Kasumi-1 (cell line): Measurements from ENCODE around the gene ACOT7.

Source experiments
- DNase-seq, 2 experiments: peaks; one replicate each; lab custom pipeline; 2025; lab: John Stamatoyannopoulos, UW

Gene ACOT7

GRCh38 chr1:6285336-6285735 lies 108.2 kb downstream of the ACOT7 start:
- no peak for DNase-seq

DNA sequence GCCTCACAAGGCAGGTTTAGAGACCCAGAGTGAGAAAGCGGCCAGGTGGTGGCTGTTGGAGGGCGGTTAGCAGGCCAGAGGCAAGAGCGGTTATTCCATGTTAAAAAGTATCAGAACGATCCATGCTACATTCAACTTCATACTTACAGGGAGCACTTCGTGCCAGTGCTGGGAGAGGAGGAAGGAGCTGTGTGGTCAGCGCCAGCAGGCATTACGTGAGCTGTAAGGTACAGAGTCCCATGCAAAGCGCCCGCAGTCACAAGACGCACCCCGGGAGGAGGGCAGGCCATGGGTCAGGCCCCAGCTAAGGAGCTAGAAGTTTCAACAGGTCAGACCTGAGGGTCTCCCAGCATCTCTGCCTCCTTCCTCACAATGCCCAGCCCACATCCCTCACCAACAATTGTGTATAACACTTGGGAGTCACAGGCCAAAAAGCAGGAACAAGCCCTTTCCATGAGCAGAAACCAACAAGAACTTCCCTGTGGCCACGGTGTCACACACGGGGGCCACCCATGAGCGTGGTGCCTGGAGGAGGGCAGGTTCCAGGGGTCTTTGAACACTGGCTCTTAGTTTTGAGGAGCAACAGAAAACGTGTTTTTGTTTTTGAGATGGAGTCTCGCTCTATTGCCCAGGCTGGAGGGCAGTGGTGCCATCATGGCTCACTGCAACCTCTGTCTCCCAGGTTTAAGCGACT lies 110.8 kb downstream of the ACOT7 start:
- DNase-seq: no peak

DNA sequence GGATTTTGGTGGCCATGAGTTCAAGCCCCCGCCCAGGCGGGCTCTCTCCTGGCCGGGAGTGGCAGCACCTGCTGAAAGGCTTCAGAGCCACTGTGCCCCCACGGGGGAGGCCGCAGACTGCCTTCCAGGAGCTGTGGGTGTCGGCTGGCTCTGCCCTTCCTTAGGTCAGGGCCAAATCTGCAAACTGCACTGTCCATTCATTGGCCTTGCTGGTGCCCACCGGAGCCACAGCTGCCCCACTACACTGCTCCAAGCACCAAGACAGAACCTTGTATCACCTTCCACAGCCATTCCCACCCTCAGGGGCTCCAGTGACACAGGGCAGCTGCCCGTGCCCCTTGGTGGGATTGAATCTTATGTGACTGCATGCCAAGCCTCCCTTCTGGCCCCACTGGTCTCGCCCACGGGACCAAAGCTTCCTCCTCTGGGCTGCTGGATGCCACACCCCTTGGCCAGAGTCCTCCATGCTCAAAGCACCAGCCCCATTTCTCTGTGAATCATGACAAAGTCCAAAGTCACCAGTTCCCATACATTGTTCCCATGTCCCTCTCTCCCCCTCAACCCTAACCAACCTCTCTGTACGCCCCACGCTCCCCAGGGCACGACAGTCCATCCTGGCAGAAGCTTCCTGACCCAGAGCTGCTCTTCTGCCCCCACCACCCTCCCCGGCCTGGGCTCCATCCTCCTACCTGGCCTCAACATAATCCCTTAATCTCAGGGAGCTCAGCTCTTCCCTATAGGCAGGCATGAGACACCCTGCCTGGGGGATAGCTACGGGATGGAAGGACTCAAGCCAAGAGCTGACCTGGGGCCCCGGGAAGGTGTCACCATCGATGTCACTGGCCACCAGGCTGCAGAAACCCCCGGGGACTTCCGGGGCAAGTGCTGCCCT lies 111.8 kb downstream of the ACOT7 start:
- DNase-seq: no peak

DNA sequence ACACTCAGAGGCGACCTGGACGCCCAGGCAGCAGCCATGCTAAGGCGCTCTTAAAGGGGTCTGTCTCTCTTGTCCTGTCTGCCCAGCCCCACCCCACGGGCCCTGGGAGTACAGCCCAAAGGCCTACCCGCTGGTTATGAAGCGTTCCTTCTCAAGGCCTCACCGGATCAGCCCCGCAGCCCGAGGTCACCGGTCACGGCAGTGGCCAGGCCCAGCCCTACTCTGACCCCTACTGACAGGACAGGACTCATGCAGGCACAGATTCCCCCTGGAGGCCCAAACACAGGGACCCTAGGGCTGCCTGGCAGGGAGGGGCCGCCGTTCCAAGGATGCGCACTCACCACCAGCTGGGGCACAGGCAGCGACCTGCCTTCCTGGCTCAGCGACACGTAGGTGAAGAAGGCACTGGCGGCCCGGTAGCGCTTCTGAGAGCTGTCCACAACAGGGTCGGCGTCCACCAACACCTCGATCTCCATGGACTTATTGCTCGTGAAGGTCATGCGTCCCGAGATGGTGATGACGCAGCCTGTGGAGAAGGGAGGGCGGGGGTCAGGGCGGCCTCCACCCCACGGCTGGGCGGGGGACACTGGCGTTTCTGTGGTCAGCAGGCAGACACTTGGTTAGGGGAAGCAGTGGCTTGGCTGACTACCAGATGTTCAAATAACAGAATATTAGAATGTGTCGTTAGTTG lies 112.7 kb downstream of the ACOT7 start:
- DNase-seq: no peak

DNA sequence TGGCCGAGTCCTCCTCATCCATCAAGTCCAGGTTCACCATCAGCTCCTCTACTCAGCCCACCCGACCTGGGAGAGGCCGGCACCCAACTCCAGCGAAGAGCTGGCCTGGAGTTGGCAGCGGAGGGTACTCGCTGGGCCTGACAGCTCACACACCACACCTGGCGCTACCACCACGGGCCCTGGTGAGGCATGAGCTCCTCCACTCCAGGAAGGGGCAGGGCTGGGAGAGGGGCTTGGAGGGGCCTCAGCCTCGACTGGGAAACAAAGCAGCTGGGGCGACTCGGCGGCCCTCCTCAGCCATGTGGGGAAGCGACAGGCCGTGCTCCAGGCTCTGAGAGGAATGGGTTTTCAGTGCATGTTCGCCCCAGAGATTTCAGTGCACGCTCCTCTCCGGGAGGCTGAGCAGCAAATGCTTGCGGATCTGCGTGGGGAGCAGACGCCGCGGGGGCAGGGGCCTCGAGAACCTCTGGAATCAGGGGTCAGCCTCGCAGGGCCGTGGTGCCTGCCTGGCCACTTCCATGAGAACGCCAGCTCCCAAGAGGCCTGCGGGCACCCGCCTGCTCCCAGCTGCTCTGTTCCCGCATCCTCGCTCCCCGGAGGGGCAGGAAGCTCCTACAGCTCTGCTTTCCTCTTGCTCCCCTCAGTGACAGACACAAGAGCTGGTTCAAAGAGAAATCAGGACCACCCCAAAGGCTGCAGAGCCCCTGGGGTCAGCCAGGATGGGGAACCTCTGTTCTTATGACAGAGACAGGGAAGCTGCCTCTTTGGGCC lies 113.8 kb downstream of the ACOT7 start:
- no peak for DNase-seq

DNA sequence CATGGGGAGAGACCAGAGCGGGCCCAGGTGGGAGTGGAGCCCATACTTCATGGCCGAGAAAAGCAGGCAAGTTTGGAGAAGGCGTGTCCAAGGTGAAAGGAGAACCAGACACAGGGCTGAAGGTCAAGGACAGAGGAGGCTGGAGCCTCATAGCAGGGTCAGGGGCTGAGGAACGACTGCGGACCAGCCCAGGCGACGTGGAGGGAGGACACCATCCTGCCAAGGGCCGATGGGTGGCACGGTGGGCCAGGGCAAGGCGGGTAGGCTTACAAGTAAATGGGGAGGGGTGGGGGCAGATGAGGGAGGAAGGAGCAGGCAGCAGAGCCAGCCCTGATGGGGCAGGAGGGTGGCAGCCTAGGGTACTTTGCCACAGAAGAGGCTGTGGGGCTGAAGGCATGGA lies 114.5 kb downstream of the ACOT7 start:
- no peak for DNase-seq

- DNase-seq: no peak
These were observed 115.3 kb downstream of the ACOT7 start for GRCh38 chr1:6278263-6278662.

DNA sequence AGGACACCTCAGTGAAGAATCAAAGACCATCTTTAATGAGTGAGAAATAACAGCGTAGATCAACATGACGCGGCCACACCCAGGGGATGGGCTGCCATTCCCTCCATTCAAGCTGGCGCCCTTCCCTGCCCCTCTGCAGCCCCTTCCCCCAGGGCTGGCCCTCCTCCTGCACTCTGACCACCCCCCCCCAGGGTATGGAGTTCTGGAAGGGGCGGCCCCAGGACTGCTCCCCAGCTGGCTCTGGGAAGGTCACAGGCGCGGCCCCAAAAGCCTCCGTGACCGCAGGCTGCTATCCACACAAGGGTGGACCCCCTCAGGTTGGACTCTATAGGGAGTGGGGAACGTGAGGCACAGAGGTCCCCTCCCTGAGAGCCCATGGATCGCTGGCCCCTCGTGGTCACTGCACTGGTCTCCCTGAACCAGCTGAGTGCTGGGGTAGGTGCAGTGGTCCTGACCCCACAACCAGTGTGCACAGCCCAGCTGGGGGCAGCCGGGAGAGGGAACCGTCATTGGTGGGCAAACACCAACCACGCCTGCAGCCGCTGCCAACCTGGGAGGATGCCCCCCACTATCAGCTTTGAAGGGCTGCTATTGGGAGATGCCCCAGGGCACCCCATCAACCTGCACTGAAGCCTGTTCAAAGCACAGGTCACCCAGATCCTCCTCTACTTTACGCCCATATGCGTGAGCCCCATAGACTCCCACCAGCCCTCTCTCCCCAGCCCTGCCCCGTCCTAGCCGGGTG lies 116.6 kb downstream of the ACOT7 start:
- DNase-seq: no peak

DNA sequence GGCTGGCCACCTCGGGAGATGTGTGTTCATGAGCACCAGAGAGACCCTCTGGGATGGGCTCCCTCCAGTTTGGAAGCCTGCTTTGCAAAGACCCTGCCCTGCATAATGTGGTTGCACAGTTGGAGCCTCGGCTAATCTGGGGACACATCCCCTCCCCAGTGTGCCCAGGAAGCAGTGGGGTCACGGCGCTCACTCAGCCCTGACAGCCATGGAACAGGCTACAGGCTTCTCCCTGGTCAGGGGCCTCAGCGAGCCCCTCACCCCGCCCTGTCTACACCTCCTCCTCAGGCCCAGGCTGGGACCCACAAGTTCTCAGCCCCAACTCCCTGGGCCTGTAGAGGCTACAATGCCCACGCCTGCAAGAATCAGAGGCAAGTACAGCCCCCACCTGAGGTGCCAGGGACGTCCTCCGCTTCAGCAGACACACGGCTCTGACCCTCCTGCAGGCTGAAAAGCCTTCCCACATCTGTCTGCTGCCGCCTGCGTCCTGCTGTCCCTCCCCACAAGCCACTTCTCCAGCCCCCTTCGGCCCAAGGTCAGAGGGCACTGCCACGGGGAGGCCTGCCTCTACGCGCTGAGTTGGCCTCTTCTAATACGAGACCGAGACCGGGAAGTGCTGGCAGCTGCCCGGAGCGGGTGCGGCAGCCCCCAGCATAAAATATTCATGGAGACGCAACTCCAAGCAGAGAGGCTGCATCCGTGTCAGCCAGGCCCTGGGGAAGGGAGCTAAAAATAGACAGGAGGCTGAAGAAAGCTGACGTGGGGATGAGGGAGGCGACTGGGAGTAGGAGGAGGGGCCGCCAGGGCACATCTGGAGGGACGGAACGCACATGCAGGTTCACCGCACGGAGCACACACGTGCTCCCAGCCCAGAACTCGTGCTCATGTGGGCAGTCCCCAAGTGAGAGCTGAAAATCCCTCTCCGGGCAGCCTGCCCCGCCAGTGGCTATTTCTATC lies 117.5 kb downstream of the ACOT7 start:
- DNase-seq: no peak

GRCh38 chr1:6274622-6275139 lies 118.9 kb downstream of the ACOT7 start:
- no peak for DNase-seq

DNA sequence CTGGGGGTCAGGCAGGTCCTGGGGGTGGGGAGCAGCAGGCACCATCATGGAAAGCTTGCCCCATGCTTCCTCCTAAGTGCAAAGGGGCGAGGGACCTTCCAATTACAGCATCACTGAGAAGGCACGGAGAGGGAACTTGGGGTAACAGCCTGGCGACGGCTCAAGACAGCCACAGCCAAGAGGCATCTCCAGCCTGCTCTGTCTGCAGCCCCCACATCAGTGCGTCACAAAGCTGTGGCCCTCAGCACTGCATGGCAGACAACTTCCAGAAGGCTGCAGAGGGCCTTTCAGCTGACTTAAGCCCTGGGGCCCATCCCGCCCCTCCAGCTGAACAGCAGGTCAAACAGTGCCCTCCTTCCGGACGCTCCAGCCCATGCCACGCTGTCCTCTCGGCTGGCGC lies 119.5 kb downstream of the ACOT7 start:
- DNase-seq: no peak

GRCh38 chr1:6273380-6273891 lies 120.1 kb downstream of the ACOT7 start:
- DNase-seq: no peak

DNA sequence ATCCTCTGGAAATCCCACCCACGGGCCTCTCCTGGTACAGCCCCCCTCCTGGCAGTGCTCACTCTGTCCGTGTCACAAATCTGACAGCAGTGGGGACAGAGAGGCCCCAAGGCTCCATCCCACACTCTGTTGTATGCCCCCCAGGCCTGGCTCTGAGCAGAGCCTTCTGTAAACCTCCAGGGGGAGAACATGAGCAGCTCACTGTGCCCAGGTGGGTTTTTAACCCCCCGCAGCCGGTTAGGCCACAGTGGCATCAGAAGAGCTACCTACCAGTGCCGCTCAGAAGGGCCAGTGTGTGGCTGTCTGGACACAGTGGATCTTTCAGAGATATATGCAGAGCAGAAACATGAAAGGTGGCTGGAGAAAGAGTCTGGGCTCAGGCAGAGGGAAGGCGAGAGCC lies 120.7 kb downstream of the ACOT7 start:
- no peak for DNase-seq

DNA sequence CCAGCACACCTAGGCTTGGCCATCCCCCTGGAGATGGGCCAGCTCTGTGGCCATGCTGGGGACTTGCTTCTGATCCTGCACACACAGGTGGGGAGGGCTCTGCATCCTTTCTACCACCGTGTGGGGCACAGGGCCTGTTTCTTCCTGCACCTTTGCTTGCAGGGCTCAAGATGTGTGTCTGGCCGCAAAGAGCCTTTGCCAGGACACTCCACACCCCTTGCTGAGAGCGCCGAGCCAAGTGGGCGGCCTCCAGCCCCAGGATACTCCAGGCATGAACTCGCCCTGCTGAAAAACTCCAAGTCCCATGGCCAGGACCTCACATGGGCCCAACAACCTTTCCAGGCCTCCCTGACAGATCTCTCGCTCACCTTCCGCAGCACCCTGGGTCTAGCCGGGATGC lies 121.1 kb downstream of the ACOT7 start:
- no peak for DNase-seq

GRCh38 chr1:6271554-6271953 lies 122.0 kb downstream of the ACOT7 start:
- no peak for DNase-seq

GRCh38 chr1:6271006-6271405 lies 122.6 kb downstream of the ACOT7 start:
- DNase-seq: no peak

- no peak for DNase-seq
These were observed 123.2 kb downstream of the ACOT7 start for GRCh38 chr1:6270401-6270800.

- no peak for DNase-seq
These were observed 123.7 kb downstream of the ACOT7 start for GRCh38 chr1:6269720-6270400.

DNA sequence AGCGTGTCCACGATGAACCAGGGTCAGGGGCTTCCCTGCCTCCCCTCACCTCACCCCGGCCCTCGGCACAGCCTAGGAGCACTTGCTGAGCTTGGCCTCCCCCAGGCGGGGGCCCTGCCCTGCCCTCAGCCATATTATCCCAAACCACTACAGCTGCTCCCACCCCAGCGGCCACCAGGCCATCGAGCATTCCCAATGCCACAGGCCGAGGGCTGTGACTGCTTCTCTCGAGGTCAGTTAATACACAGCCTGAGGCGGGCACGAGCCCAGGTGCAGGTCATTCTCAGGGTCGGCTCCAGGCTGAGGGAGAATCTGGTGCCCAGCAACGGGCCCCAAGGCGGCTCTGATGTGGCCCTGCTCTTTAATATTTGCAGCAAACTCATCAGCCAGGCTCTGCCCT lies 124.3 kb downstream of the ACOT7 start:
- DNase-seq: no peak
